Measurements from ENCODE around the gene PSMC4.

DNA sequence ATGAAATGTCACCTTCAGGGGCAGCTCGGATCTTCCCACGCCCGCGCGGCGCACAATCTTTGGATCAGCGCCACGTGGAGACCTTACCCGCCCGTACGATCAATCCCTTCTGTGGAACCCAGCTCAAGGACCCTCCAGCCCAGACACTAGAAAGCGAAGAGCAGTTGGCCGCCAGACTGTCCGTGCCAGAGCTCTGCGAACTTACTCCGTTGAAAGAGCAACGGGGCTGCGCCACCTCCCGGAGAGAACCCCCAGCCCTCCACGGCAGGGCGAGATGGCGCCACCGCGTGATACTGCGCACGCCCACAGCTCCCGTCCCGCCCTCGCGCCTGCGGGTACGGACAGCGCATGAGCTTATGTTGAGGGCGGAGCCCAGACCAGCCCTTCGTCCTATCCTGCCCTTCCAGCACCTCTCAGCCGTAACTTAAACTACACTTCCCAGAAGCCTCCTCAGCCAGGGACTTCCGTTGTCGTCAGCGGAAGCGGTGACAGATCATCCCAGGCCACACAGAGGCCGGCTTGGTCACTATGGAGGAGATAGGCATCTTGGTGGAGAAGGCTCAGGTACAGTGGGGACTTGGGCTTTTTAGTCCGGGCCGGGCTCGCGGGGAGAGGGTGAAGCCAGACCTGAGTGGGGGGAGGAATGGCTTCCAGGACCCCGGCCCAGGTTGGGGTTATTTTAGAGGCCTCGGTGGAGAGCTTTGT, at the start of gene PSMC4:
- TF ChIP-seq, protein P1, sequence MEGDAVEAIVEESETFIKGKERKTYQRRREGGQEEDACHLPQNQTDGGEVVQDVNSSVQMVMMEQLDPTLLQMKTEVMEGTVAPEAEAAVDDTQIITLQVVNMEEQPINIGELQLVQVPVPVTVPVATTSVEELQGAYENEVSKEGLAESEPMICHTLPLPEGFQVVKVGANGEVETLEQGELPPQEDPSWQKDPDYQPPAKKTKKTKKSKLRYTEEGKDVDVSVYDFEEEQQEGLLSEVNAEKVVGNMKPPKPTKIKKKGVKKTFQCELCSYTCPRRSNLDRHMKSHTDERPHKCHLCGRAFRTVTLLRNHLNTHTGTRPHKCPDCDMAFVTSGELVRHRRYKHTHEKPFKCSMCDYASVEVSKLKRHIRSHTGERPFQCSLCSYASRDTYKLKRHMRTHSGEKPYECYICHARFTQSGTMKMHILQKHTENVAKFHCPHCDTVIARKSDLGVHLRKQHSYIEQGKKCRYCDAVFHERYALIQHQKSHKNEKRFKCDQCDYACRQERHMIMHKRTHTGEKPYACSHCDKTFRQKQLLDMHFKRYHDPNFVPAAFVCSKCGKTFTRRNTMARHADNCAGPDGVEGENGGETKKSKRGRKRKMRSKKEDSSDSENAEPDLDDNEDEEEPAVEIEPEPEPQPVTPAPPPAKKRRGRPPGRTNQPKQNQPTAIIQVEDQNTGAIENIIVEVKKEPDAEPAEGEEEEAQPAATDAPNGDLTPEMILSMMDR (IDR thresholded peaks at IDR 0.05 in 2 of 3, conservative IDR thresholded peaks at IDR 0.05 in 1 of 3; ENCODE audit: borderline replicate concordance in 1 of 3, insufficient read depth in 1 of 3, low read depth in 2 of 3, low read length in 2 of 3) = peak; percentile 54 to 82 (median 62)
- no peak for TF ChIP-seq REST (IDR thresholded peaks at IDR 0.05; ENCODE audit: low read depth)

All from HCT116 (cell line).